GM23338 (cell line): Measurements from ENCODE around the gene KRTAP5-6.

Source experiments
- EZH2phosphoT487 ChIP-seq: fragments of 200-600 bp; sonication (generic); IDR thresholded peaks from one replicate; pipeline ENCODE4 v1.8.1; 2018; ENCODE audit warnings: antibody characterized with exemption; ENCODE audit not compliant: unreplicated experiment
- TF ChIP-seq, protein P1 (sequence below), 2 experiments: fragments of 200-600 bp in 1 of 2; sonication (generic) in 1 of 2; conservative IDR thresholded peaks; 2 replicates each; pipeline versions ENCODE4 v1.5.1 to v1.6.1; 2016 to 2017; ENCODE audit warnings: antibody characterized with exemption in 2 of 2, low read depth in 2 of 2, mild to moderate bottlenecking in 2 of 2, moderate library complexity in 1 of 2

DNA sequence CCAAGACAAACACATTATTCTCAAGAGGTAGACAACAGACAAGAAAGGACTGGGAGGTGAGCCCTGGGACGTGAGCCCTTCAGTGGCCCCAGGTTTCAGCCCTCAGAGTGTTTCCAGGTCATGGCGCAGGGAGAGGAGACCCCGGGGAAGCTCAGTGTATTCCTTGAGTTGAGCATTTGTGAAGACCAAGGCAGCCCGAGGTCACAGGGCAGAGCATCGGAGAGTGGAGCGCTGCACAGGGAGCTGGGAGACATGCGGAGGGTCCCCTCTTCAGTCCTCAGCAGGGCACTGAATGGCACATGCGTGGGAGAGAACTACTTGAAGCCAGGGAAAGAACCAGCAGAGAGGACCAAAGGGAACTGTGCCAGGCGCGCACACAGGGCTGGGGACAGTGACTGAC is 11.7 kb downstream of the KRTAP5-6 start:
- TF ChIP-seq, protein P1, sequence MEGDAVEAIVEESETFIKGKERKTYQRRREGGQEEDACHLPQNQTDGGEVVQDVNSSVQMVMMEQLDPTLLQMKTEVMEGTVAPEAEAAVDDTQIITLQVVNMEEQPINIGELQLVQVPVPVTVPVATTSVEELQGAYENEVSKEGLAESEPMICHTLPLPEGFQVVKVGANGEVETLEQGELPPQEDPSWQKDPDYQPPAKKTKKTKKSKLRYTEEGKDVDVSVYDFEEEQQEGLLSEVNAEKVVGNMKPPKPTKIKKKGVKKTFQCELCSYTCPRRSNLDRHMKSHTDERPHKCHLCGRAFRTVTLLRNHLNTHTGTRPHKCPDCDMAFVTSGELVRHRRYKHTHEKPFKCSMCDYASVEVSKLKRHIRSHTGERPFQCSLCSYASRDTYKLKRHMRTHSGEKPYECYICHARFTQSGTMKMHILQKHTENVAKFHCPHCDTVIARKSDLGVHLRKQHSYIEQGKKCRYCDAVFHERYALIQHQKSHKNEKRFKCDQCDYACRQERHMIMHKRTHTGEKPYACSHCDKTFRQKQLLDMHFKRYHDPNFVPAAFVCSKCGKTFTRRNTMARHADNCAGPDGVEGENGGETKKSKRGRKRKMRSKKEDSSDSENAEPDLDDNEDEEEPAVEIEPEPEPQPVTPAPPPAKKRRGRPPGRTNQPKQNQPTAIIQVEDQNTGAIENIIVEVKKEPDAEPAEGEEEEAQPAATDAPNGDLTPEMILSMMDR (conservative IDR thresholded peaks at IDR 0.05; ENCODE audit: low read depth in 2 of 2), result no peak
- TF ChIP-seq EZH2phosphoT487, result no peak
